SW480 (cell line): ENCODE data around the gene KCNH2.
"Not testable (repeated sequence)": the region's sequence is repeated elsewhere in the genome, so short reads cannot be mapped to it uniquely, and the experiment has no call there.

Experiments
- DNase-seq: peaks from one replicate; pipeline ENCODE4 v3.0.0-alpha.2; 2016; ENCODE audit warnings: low spot score

The KCNH2 gene

DNA sequence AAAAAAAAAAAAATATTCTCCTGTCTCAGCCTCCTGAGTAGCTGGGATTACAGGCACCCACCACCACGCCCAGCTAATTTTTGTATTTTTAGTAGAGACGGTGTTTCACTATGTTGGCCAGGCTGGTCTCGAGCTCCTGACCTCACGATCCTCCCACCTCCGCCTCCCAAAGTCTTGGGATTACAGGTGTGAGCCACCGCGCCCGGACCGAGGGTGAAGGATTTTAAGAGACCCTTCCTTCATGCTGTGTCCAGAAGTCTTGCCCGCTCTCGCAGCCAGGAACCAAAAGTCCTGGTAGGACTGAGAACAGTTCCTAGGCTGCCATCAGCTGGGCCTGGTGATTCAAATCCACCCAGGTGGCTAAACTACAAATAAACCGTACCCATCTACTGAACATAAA, 33.5 kb upstream of the KCNH2 start:
- not testable (repeated sequence) for DNase-seq

DNA sequence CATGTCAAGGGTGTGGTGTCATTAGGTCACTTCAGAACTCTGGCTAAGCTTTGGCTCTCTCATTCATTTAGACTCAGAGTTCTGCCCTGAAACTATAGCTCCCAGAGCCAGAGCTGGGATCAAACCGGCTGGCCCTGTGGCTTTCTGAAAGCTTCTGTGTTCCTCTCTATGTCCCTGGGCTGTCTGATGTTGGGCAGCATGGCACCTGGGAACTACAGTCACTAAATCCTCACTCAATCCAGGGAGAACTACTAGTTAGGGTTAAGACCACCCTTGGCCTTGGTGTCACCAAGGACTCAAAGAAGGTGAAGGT, 32.9 kb upstream of the KCNH2 start:
- DNase-seq = no peak

- no peak for DNase-seq
Measured at GRCh38 chr7:151010307-151011096, 32.4 kb upstream of the KCNH2 start.

GRCh38 chr7:151010037-151010306, 31.9 kb upstream of the KCNH2 start:
- no peak for DNase-seq

DNA sequence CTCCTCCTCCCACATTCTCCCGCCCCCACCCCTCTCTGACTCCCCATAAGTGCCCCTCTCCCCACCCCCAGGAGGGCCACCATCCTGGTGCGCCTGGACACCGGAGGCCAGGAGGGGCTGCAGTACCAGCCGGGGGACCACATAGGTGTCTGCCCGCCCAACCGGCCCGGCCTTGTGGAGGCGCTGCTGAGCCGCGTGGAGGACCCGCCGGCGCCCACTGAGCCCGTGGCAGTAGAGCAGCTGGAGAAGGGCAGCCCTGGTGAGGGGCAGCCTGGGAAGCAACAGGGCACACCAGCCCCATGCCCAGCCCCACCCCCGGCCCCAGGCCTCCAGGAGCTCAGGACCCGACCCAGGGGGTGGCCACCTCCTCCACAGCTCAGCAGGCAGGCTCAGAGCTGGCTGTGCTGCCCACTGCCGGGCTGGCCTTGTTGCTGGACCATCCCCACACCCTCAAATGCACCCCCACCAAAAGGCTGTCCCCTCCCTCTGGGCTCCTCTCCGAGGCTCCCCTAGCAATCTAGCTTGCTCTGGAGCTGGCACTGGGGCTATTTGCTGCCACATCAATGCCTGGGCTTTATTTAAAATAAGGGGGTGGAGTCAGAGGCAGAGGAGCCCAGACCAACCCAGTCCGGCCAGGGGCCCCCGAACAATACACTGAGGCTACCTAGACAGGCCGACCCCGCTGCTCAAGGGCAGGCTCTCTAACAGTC, 31.4 kb upstream of the KCNH2 start:
- no peak for DNase-seq

DNA sequence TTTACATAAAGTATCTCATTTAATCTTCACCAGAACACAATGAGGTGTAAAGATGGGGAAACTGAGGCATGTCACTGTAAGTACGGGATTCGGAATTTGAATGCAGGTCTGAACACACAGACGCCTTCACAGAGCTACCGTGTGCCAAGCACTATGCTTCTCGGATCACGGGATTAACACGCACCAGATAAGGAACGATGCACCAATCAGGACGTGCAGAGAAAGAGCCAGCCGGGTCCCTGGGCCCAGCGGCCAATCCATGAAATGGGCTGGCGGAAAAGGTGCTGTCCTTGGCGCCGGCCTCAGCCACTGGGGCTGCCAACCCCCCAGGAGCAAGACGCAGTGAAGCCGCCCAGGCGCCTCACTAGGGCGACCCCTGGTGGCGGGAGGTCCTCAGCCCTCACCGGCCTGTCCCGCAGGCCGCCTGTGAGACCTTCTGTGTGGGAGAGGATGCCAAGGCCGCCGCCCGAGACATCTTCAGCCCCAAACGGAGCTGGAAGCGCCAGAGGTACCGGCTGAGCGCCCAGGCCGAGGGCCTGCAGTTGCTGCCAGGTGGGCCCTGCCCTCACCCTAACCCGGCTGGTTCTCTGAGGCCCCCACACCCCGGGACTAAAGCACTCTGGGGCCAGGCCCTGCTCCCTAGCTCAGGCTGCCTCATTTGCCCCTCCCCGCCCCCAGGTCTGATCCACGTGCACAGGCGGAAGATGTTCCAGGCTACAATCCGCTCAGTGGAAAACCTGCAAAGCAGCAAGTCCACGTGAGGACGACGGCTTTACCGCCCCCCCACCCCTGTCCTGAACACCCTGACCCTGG, 30.6 kb upstream of the KCNH2 start:
- no peak for DNase-seq

DNA sequence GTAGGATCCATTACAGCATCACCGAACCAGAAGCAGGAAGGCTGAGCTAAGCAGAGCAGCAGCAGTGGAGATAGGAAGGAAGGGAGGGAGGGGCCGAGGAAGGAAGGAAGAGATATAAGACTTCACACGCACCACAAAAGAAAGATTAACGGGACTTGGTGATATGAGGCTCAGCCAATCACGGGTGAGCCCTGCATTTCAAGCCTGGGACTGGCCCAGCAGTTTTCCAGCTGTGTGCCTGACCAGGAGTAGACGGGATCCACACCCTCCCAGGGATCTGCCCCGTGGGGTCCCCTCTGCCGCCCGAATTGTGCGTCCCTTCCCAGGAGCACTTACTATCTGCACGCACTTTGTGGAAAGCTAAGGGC, 30.0 kb upstream of the KCNH2 start:
- DNase-seq = no peak

DNA sequence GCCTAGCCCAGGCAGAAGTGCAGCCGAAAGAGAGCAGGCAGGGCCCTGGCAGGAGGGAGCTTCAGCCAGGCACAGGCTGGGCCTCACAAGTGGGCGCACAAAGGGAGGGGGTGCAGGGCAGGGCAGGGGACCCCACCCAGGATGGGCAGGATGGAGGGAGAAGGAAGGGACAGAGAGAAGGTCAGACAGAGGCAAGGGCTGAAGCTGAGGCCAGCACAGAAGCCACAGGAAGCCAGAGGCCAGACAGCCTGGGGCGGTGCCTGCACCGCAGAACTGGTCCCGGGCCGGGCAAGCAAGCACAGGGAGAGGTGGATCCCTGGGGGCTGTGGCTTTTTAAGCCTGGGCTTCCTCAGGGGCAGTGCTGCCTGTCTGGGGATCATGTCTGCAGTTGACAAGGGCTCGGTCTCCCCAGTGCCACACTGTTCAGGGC, 29.4 kb upstream of the KCNH2 start:
- no peak for DNase-seq

- DNase-seq = no peak
Measured at GRCh38 chr7:151006590-151007300, 28.6 kb upstream of the KCNH2 start.

DNA sequence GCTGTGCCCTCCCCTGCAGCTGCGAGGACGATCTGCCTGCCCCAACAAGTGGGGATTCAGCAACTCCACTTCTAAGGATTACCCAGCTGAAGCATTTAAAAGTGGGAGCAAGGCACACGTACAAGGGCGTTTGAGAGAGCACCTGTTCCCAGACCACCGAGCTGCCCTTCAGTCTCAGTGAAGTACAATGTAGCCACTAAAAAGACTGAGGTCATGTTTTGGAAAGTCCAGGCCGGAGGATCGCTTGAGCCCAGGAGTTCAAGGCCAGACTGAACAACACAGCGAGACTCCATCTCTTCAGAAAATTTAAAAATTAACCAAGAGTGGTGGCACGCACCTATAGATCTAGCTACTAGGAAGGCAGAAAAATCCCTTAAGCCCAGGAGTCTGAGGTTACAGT, 27.4 kb upstream of the KCNH2 start:
- no peak for DNase-seq

GRCh38 chr7:151003572-151003971, 25.5 kb upstream of the KCNH2 start:
- DNase-seq = no peak

DNA sequence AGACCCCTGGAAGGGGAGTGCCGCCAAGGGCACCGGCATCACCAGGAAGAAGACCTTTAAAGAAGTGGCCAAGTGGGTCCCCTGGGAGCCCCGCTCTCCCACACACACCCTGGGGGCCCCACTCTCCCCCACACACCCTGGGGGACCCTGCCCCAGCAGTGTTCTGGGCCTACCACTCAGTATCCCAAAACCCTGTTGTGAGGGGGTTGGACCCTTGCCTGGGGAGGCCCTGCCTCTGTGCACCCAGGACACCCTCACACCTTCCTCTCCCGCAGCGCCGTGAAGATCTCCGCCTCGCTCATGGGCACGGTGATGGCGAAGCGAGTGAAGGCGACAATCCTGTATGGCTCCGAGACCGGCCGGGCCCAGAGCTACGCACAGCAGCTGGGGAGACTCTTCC, 23.4 kb upstream of the KCNH2 start:
- no peak for DNase-seq

DNA sequence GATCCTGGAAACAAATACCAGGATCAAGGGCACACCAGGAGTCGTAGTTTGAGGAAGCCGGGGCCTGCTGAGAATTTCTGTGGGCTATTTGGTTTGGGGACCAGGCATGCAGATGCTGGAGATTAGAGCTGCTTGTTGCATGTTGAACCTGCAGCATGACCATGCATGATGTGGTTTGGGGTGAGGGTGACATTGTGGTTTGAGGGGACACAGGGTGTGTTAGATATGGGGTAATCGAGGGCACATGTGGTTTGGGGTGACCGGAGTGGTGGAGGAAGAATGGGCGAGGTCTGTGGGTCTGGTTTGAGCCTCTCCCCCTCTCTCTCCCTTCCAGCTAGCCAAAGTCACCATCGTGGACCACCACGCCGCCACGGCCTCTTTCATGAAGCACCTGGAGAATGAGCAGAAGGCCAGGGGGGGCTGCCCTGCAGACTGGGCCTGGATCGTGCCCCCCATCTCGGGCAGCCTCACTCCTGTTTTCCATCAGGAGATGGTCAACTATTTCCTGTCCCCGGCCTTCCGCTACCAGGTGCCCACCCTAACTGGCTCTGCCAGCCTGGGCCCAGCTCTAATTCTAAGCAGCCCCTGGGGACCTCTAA, 22.9 kb upstream of the KCNH2 start:
- no peak for DNase-seq

DNA sequence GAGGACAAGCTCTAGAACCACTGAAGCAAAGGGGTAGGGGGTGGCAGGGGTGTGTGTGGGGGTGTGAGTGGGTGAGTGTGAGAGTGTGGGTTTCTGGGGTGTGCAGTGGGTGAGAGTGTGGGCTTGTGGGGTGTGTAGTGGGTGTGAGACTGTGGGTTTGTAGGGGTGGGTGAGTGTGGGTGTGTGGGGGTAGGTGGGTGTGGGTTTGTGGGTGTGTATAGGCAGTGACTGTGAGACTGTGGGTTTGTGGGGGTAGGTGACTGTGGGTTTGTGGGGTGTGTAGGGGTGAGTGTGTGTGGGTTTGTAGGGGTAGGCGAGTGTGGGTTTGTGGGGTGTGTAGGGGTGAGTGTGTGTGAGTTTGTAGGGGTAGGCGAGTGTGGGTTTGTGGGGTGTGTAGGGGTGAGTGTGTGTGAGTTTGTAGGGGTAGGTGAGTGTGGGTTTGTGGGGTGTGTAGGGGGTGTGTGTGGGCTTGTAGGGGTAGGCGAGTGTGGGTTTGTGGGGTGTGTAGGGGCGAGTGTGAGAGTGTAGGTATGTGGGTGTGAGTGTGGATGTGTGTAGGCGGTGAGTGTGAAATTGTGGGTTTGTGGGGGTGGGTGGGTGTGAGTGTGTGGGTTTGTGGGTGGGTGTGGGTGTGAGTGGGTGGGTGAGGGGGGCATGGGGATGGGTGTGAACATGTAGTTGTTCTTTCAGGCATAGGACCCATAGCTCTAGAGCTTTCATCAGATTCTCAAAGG, 21.5 kb upstream of the KCNH2 start:
- no peak for DNase-seq

- DNase-seq = no peak
Measured at GRCh38 chr7:150999001-150999400, 20.9 kb upstream of the KCNH2 start.

- DNase-seq = no peak
Measured at GRCh38 chr7:150998341-150998740, 20.2 kb upstream of the KCNH2 start.

DNA sequence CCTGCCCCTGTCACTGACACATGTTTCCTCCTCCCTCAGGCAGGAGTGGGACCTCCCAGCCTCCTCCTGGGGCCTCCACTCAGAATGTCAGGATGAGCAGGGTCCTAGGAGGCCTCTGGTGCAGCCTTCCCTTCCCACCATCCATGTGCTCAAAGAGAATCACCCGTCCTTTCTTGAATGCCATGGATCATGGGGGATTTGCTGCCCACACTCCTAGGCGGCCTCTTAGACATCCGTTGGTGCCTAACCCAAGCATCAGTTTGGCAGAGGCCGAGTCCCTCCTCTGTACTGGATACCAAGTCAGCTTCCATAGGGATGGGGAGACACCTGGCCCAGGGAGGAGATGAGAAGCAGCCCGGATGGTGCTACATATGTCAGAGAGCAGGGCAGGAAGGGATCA, 19.7 kb upstream of the KCNH2 start:
- no peak for DNase-seq

DNA sequence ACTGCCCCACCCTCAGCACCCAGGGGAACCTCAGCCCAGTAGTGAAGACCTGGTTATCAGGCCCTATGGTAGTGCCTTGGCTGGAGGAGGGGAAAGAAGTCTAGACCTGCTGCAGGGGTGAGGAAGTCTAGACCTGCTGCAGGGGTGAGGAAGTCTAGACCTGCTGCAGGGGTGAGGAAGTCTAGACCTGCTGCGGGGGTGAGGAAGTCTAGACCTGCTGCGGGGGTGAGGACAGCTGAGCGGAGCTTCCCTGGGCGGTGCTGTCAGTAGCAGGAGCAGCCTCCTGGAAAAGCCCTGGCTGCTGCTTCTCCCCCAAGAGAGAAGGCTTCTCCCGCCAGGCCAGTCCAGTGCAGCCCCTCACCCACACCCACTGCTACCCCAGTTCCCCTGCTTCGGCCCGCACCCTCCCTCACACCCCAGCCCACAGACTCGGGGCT, 19.0 kb upstream of the KCNH2 start:
- no peak for DNase-seq

DNA sequence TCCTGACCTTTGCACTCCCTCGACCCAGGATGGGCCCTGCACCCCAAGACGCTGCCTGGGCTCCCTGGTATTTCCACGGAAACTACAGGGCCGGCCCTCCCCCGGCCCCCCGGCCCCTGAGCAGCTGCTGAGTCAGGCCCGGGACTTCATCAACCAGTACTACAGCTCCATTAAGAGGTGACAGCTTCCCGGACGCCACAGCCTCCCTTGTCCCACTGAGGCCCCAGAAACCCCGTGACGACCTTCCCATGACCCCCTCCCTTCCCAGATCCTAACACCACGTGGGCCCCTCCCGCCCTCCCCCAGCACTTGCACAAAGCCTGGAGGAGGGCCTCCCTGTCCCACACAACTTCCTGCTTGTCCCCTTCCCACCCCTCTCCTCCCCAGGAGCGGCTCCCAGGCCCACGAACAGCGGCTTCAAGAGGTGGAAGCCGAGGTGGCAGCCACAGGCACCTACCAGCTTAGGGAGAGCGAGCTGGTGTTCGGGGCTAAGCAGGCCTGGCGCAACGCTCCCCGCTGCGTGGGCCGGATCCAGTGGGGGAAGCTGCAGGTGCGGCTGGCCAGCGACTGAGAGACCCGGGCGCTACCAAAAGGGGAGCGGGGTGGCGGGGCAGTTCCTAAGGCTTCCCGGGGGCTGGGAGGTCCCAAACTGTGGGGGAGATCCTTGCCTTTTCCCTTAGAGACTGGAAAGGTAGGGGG, 18.4 kb upstream of the KCNH2 start:
- no peak for DNase-seq

GRCh38 chr7:150994838-150995510, 16.9 kb upstream of the KCNH2 start:
- no peak for DNase-seq
